GOT3 (cell line): Measurements from ENCODE around the gene CDH4.

Experiments
- DNase-seq: peaks from one replicate; lab custom pipeline; 2025; ENCODE audit warnings: mixed read lengths; lab: John Stamatoyannopoulos, UW

The CDH4 gene

GRCh38 chr20:61328911-61329558, 77.0 kb downstream of the CDH4 start:
- no peak for DNase-seq

DNA sequence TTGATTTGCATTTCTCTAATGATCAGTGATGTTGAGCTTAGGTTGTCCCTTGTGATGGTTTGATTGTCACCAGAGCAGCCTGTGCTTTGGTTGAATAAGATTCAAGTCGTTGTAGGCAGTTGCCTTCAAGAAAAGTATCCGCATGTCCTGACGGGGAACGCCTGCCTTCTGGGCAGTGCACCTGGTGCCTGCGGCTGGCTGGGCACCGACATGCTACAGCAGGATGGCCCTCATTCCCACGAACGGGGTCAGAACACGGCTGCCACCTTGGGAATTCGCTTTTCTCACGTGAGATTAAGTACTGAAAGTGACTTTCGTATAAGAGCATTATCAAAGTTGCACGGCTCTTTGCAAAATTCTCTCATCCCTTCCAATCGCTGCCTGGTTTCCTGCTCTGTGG, 78.4 kb downstream of the CDH4 start:
- no peak for DNase-seq

- DNase-seq: no peak
Observed at GRCh38 chr20:61331543-61331942, 79.5 kb downstream of the CDH4 start.

DNA sequence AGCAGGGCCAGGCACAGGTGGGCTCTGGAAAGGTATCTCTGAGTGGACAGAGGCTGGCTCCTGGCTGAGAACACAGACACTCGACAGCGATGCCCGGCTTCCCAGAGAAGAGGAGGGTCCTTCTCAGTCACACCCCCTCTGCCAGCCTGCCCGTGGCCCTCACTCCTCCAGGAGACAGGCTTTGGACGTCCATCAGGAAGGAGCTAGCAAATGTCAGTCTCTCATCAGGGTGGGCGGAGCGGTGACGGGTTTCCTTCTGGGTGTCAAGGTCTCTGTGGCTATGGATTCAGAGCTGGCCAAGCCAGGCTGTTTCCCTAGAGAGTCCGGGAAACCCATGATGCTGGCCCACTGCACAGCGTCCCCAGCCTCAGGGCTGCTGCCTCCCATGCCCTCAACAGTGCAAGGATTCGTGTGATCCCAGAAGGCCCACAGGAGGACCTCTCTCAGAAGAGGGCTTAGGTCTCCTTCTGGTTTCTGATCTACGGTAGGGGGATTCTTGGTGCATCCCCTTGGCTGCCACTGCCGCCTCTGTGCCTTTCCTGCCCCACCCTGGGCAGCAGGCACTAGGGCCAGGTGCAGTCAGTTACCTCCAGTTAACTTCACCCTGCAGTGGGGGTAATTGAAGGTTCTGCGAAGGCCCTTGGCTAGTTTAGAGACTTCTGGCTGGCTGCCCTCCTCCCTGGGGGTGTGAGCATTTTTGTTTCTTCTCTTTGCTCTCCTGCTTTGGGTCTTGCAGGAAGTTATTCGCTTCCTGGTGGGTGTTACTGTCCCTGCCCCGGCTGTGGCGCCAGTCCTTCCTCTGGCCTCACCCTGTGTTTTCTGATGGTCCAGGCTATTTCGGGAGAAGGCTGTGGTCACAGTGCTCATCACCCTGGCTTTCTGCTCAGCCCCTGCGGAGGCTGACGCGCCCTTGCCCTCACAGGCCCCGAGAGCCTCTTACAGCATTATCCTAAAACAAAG, 80.2 kb downstream of the CDH4 start:
- no peak for DNase-seq

- no peak for DNase-seq
Observed at GRCh38 chr20:61333484-61334108, 81.5 kb downstream of the CDH4 start.

GRCh38 chr20:61340157-61340556, 88.1 kb downstream of the CDH4 start:
- no peak for DNase-seq

DNA sequence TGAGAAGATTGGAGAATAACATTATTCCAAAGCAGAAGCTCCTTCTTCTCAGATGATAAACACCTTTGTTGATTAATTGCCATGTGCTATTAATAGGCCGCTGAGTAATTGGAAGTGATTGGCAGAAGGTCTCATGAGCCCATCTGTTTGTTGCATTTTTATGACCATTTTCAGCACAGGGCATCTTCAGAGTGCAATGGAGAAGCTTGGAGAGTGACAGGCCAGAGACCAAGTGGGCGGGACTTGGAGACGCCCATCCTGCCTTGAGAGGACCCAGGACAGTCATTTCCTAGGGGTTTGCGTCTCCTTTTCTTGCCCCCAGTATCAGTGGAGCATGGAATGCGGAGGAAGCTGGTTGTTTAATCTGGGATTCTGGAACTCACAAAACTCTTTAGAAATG, 89.5 kb downstream of the CDH4 start:
- DNase-seq: no peak

DNA sequence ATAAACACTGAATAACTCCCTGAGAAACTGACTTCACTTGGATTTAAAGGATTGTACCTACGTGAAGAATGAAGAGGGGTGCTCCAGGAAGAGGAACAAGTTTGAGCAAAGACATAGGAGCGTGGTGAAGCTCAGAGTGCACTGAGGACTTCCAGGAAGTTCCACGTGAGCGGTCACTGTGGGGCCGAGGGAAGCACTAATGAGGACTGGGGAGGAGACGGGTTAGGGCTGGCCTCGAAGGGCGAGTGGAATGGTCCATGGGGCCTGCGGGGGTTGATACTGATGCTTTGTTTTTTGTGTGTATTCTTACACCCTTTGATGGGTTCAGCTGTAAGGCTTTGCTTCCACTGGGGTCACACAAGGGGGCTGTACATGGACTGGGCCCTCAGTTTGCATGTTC, 91.9 kb downstream of the CDH4 start:
- DNase-seq: no peak

GRCh38 chr20:61345656-61346055, 93.6 kb downstream of the CDH4 start:
- DNase-seq: no peak

DNA sequence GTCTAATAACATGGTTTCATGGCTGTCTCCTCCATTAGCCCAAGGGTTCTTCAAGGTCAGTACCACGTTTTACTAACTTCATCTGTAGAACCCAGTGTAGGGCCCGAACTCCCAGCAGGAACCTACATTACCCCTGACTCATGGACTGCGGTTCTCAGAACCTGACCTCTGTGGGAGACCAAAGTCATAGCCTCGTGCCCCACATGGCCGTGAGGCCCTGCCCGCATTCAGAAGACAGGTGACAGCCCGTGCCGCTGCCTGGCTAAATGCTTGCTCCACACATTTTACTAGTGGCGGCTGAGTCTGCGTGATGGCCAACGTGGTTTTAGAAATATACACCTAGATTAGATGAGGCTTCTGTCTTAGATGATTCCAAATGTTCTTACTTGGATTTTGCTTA, 94.9 kb downstream of the CDH4 start:
- DNase-seq: no peak

- no peak for DNase-seq
Observed at GRCh38 chr20:61347443-61347842, 95.4 kb downstream of the CDH4 start.

DNA sequence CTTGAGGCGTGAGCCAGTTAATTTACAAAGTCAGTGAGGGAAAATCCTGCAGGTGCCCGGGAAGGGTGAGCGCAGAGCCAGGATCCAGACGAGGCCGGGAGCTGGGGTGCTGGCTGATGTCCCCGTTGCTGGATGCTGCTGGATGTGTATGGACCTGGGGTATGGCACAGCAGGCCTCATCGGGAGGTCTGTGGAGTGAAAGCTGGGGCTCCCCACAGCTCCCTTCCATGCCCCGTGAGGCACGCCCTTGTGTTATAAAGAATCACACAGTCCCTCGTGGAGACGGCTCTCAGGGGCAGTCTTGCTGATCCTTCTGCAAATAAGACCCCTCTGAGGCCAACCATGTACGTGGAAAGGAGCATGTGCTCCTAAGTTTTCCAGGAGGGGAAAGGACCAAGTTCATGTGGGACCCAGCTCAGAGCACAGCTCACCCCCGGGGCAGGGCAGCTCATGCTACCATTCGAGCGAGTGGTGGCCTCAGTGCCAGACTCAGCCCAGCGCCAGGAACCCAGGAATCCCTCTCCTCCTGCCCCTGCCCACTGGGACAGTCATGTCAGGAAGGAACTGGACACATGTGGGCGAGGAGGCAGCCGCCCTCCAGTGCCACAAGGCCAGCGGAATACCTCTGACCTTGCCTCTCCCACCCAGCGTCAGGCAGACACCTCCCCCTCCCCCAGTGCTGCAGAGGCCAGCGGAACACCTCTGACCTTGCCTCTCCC, 97.5 kb downstream of the CDH4 start:
- no peak for DNase-seq

DNA sequence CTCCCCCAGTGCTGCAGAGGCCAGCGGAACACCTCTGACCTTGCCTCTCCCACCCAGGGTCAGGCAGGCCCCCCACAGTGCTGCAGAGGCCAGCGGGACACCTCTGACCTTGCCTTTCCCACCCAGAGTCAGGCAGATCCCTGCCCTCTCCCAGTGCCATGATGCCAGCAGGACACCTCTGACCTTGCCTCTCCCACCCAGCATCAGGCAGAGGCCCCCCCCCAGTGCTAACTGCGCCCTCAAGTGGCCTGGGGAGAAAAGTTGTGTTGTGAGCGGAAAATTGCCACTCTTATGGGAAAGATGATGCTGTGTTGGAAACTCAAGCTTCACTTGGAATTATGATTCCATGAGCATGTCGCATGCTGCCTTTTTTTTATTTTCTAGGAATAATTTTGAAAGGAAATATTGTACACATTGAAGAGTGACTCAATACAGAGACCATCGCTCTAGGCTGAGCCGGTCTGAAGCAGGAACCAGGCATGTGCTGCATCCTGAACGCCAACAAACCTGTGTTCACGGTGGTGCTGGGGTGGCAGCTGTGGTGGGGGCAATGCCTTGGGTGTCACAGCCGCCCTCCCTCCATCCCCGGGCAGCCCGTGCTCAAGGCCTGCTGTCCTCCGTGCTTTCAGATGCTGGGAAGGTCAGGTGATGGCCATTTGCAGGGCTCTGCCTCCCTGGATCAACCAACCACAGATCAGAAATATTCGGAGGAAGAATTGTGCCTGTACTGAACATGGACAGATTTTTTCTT, 98.6 kb downstream of the CDH4 start:
- no peak for DNase-seq

DNA sequence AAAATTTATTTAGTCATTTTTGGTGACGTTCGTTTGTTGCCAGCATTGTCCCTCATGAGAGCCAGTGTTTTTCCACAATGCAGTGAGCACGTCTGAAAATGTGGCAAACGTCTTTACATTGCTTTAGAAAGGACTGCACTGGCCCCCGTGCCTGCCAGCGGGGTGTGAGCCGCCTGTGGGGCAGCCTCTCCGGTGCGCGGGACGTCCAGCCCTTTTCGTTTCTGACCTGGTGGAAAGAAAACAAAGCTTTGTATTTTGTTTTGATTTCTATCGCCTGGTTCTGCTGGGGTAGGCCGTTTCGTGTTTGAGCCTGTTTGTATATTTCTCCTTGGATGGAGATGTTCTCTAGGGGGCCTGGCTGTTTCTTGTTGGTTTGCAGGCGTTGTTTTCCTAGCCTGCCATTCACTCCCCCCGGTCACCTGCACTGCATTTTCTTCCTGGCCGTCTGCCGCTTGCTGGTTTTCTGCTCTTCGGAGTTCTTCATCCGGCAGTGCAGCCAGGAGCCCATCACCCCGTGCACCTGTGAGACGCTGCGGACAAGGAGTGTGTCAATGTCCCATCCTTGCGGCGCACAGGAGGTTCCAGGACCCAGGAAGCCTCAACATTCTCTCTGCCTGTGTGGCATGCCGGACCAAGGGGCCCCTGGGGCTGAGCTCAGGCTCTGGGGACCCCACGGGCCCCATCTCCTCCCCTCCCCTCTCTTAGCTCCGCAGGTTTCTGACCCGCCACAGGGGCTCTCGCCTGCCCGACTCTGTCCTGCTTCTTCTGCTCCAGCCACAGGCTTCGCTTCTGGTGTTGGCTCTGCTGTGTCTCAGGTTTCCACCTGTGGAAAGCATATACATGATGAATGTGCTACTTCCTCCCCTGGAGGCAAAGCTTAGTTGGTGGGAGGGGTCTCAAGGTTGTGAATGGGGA, 100.5 kb downstream of the CDH4 start:
- DNase-seq: no peak

DNA sequence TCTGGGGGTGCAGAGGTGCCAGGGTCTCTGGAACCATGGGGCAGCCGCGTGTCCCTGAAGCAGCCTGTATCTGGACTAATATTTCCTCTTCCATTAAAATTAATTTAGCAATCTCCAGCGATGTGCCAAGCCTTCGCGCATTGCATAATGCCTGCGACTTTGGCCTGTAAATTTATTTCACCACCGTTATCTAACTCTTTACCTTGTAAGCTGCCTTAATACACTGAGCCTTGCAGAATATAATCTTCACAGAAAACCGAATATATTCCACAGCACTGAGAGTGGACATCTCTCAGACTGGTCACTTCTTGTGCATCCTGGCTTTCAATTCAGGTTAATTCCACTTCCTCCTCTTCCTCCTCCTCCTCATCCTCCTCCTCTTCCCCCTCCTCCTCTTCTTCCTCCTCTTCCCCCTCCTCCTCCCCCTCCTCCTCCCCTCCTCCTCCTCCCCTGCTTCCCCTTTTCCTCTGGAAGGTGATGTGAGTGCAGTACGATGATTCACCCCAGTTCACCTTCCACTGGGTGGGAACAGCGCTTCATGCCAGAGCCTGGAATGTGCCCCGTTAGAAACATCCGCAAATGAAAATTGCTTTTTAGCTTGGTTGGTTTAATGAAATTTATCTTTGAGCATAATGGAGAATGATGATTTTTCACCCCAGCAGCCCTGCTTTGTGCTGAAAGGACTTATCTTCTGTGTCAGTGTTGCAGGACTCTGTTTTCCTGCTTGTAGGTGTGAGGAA, 101.4 kb downstream of the CDH4 start:
- no peak for DNase-seq

DNA sequence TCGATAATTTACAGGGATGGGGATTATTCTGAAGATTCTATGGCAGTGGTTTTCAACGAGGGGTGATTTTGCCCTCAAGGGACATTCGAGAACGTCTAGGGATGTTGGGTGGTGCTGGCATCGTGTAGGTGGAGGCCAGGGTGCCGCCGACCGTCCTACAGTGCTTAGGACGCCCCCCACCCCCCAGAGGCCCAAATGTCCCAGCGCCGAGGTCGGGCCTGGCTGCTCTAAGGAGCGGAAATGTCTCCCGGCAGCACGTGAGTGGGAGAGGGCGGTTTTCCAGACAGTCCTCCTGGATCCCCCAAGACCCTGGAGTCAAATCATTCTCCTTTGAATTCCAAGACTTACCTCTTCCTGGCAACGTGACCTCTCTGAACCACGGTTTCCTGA, 101.9 kb downstream of the CDH4 start:
- no peak for DNase-seq

DNA sequence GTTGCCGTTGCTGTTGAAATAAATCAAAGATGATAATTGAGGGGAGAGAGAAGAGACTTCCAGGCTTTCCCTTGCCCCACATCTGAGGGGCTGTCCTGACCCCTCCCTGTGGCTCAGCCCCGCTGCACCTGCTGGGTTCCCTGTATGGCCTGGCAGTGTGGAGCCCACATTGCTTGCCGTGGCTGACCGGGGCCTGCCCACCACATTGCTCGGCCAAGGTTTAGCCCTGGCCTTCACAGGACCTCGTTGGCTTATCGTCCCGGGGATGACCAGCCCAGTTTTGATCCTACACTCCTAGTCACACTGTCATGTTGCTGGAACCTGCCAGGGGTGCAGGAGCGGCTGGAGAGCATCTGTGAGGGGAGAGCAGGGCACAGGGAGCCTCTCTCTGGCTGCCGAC, 102.4 kb downstream of the CDH4 start:
- DNase-seq: no peak

DNA sequence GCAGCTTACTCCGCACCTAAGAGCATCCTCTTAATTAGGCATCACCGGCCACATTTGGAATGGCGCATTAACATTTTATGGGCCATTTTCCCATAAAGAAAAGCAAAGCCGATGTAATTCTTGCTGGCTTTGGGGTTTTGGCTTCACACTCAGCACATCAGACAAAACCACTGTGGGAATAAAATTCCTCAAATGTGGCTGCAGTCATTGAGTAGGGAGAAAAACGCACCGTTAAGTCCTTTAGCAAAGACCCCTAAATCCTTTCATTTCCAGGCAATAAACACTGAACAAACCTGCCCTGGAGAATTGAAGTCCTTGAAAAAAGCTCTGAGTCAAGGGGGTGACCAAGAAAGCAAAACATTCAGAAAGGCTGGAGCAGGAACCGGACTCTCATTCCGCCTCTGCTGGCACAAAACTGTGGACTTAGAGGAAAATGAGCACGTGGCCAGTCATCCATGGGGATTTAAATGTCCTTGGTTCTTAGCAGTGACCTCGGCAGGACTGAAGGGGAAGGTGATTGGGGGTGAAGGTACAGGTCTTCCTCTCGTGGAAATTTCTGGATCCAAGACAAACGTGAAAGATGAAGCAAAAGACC, 102.9 kb downstream of the CDH4 start:
- no peak for DNase-seq

- no peak for DNase-seq
Observed at GRCh38 chr20:61355585-61355984, 103.5 kb downstream of the CDH4 start.
